22Rv1 (cell line): ENCODE results near the gene ACTBL2.

ENCODE experiments used
- ZFX ChIP-seq: fragments of 450-650 bp; IDR thresholded peaks from 2 replicates; pipeline ENCODE4 v1.6.1; 2017; ENCODE audit warnings: antibody characterized with exemption, borderline replicate concordance
- TF ChIP-seq, protein P1 (sequence below): fragments of 450-650 bp; IDR thresholded peaks from 2 replicates; pipeline ENCODE4 v1.5.1; 2017; ENCODE audit warnings: mild to moderate bottlenecking

DNA sequence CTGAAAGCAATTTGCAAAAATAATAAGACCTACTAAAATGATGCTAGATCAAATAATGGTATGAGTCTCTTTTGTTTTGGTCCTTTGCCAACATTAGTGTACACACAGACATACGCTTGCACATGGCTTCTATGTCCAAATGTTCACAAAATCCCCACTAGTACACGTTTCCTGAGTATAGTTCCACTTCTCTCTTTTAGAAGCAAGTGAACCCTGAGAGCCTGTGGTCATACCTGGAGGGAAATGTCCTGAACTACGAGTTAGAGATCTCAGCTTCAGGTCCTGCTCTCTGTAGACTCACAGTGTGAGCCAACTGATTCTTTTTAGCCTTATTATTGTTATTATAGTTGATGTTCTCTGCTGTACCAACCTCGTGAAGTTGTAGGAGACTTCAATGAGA lies 47.3 kb upstream of the ACTBL2 start:
- TF ChIP-seq, protein P1, sequence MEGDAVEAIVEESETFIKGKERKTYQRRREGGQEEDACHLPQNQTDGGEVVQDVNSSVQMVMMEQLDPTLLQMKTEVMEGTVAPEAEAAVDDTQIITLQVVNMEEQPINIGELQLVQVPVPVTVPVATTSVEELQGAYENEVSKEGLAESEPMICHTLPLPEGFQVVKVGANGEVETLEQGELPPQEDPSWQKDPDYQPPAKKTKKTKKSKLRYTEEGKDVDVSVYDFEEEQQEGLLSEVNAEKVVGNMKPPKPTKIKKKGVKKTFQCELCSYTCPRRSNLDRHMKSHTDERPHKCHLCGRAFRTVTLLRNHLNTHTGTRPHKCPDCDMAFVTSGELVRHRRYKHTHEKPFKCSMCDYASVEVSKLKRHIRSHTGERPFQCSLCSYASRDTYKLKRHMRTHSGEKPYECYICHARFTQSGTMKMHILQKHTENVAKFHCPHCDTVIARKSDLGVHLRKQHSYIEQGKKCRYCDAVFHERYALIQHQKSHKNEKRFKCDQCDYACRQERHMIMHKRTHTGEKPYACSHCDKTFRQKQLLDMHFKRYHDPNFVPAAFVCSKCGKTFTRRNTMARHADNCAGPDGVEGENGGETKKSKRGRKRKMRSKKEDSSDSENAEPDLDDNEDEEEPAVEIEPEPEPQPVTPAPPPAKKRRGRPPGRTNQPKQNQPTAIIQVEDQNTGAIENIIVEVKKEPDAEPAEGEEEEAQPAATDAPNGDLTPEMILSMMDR: no peak
- TF ChIP-seq ZFX: no peak
